Esophagus squamous epithelium (tissue), 5 donors: ENCODE measurements around the gene ATP11A. TPM values are rescaled to one million over a fixed set of nuclear protein-coding genes. Genes with fewer than 3 reads are reported as not detected.

Experiments
- DNase-seq: peaks from one replicate; lab custom pipeline; 2025; lab: John Stamatoyannopoulos, UW
- H3K27ac ChIP-seq, 4 donors: fragments of 200-600 bp; sonication (generic); one replicate each; pipeline ENCODE4 v1.5.1; 2016 to 2019; ENCODE audit warnings: mild to moderate bottlenecking in 1 of 4
- H3K27me3 ChIP-seq, 4 donors: fragments of 200-600 bp; sonication (generic); 1 replicate in 3 of 4; 2 replicates in 1 of 4; pipeline versions ENCODE4 v1.5.1 to v1.6.0; 2017 to 2021; ENCODE audit warnings: antibody characterized with exemption in 1 of 4
- H3K36me3 ChIP-seq, 3 donors: fragments of 200-600 bp; sonication (generic); one replicate each; pipeline ENCODE4 v1.5.1; 2016 to 2019
- H3K4me1 ChIP-seq, 3 donors: fragments of 200-600 bp; sonication (generic); one replicate each; pipeline ENCODE4 v1.5.1; 2017 to 2019
- H3K4me3 ChIP-seq, 4 donors: fragments of 200-600 bp; sonication (generic); 1 replicate in 3 of 4; 2 replicates in 1 of 4; pipeline ENCODE4 v1.5.1; 2016 to 2019; ENCODE audit warnings: mild to moderate bottlenecking in 2 of 4, moderate library complexity in 1 of 4
- H3K9me3 ChIP-seq, 3 donors: fragments of 200-600 bp; sonication (generic); one replicate each; pipeline ENCODE4 v1.5.1; 2016 to 2019
- POLR2A ChIP-seq, 4 donors: fragments of 450-650 bp; IDR thresholded peaks; one replicate each; pipeline ENCODE4 v1.6.1; 2017; ENCODE audit warnings: antibody characterized with exemption in 4 of 4, mild to moderate bottlenecking in 4 of 4, moderate library complexity in 3 of 4
- WGBS, 2 donors: methylation state at CpG; one replicate each; pipeline ENCODE4 v1.1.5; 2018; 5-methylcytosine and 5-hydroxymethylcytosine counted together
- intact Hi-C: fragments of 100-400 bp; cut with DNase I; formaldehyde crosslinking; loops from one replicate; pipeline ENCODE4 v1.15.0; 2022
- total RNA-seq, 4 donors: library from RNA; depleted of rRNA; stranded (reverse); fragments of >200 nt; gene quantifications; one replicate each; pipeline ENCODE4 v1.1.0, GENCODE V29; 2016
- TF ChIP-seq, protein P1 (sequence below), 6 experiments: fragments of 450-650 bp in 4 of 6; fragments of 200-600 bp in 2 of 6; sonication (generic) in 2 of 6; IDR thresholded peaks; one replicate each; pipeline ENCODE4 v1.5.1; 2016 to 2019; ENCODE audit warnings: antibody characterized with exemption in 6 of 6, mild to moderate bottlenecking in 4 of 6, moderate library complexity in 4 of 6
- donor health status: DM: yes; HTN: yes; CAD: no.

ATP11A gene
- total RNA-seq, 4 donors from 2014 or later: 9.6 to 20.0 (median 16.1) TPM

DNA sequence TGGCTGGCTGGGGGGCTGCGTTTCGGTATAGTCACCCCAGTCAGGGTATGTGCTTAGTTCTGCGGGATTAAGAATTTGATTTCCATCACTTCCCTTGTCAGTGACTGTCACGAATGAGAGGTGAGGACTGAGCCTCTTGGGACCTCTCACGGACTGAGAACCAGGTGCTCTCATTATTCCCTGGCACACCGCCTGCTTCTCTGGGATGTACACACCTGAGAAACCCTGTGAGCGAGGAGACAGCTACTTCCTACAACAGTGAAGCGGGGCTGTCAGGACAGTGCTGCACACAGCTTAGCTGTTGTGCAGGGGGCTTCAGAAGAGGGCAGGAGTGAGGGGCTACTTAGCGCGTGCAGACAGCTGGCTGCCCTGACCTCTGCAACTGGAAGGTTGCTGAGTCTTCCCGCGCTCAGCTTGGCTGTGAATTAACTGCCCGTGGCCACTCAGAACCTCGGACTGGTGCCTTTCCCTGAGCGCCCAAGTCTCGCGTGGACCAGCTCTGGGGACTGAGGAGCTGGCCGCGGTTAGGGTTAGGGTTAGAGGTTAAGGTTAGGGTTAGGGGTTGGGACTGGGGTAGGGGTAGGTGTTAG, 213.9 kb downstream of the ATP11A start:
- intact Hi-C loops: no loop called here
- Histone ChIP-seq H3K4me3 (no peak overlapping the region), H3K27ac (no peak overlapping the region), H3K36me3 (no peaks in the 10 kb centered on the region), H3K9me3 (peaks cover 0 to 6% (median 0%) of the 10 kb centered on the region in 3 donors), H3K4me1 (peaks cover 0 to 5% (median 0%) of the 10 kb centered on the region in 3 donors), H3K27me3 (peaks cover 0 to 45% (median 0%) of the 10 kb centered on the region in 4 donors)
- 94 to 96% methylated on average over 5 to 9 of the region's 19 CpGs for WGBS, 2 donors
- TF ChIP-seq POLR2A (IDR thresholded peaks at IDR 0.05): no peak
- TF ChIP-seq, protein P1, sequence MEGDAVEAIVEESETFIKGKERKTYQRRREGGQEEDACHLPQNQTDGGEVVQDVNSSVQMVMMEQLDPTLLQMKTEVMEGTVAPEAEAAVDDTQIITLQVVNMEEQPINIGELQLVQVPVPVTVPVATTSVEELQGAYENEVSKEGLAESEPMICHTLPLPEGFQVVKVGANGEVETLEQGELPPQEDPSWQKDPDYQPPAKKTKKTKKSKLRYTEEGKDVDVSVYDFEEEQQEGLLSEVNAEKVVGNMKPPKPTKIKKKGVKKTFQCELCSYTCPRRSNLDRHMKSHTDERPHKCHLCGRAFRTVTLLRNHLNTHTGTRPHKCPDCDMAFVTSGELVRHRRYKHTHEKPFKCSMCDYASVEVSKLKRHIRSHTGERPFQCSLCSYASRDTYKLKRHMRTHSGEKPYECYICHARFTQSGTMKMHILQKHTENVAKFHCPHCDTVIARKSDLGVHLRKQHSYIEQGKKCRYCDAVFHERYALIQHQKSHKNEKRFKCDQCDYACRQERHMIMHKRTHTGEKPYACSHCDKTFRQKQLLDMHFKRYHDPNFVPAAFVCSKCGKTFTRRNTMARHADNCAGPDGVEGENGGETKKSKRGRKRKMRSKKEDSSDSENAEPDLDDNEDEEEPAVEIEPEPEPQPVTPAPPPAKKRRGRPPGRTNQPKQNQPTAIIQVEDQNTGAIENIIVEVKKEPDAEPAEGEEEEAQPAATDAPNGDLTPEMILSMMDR (IDR thresholded peaks at IDR 0.05): no peak
- DNase-seq: no peak

DNA sequence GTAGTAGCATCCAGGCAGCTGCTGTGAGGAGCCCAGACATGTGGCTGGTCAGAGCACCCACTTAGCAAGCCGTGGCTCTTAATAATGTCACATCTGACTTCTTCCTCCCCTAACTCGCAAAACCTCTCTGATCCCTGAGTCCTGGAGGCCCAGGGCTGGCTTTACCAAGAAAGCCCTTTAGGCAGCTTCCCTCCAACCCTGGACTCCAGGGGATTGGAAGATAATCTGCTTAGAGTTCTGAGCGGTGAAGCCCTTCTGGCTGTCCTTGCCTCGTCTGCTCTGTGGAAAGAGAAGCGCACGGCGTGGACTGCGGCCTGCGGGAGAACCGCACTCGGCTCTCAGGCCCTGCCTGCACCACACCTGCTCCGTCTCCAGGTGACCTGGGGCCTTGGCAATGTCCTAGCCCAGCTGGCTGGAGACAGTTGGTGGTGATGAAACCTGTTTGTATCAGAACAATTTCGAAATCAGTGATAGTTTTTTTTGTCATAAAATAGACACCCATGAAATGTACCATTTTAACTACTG, 214.7 kb downstream of the ATP11A start:
- H3K4me3 ChIP-seq: no peak overlapping the region
- peaks cover 0 to 45% (median 0%) of the 10 kb centered on the region in 4 donors for H3K27me3 ChIP-seq
- no peak overlapping the region for H3K27ac ChIP-seq
- peaks cover 0 to 6% (median 0%) of the 10 kb centered on the region in 3 donors for H3K9me3 ChIP-seq
- peaks cover 0 to 5% (median 0%) of the 10 kb centered on the region in 3 donors for H3K4me1 ChIP-seq
- 78 to 91% methylated on average over 7 to 12 of the region's 13 CpGs for WGBS, 2 donors
- TF ChIP-seq, protein P1 (IDR thresholded peaks at IDR 0.05): no peak
- TF ChIP-seq POLR2A (IDR thresholded peaks at IDR 0.05): no peak
- H3K36me3 ChIP-seq: no peaks in the 10 kb centered on the region
- DNase-seq: no peak
- intact Hi-C loops: no loop called here

DNA sequence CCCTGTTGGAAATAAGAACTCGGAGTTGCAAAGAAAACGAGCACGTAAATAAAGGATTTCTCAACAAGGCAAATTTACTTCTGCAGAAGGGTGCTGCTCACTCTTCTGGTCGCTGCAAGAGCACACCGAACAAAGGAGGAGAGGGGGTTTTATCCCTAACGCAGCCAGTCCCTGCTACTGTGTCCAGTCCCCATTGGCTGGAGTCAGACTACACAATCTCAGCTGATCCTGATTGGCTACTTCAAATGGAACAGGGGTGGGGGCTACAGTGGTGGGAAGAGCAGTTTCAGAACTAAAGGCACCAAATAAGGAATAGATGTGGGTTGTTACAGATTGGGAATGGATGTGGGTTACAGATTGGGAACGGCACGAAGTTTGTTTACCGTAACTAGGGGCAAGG, 215.2 kb downstream of the ATP11A start:
- Histone ChIP-seq H3K27ac (peak overlapping the region in 1 of 4 donors; percentile 17), H3K36me3 (no peaks in the 10 kb centered on the region), H3K4me3 (no peak overlapping the region), H3K4me1 (peaks cover 0 to 5% (median 0%) of the 10 kb centered on the region in 3 donors), H3K9me3 (peaks cover 0 to 6% (median 0%) of the 10 kb centered on the region in 3 donors), H3K27me3 (peaks cover 0 to 43% (median 0%) of the 10 kb centered on the region in 4 donors)
- TF ChIP-seq, protein P1 (IDR thresholded peaks at IDR 0.05): no peak
- no peak for TF ChIP-seq POLR2A (IDR thresholded peaks at IDR 0.05)
- 88 to 94% methylated on average over 6 to 9 of the region's 9 CpGs for WGBS, 2 donors
- intact Hi-C loops: no loop called here
- no peak for DNase-seq

DNA sequence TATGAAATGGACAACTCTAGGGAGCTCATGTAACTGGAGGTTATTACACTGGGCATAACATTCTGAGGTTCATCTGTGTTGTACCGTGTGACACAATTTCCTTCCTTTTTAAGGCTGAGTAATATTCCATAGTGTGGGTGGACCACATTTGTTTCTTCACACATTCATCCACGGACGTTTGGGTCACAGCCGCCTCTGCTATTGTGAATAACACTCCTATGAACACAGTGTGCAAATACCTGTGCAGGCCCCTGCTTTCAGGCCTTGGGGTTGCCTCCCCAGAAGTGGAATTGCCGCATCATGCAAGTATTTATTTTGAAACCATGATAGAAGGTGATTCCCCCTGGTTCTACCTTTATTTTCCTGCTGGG, 215.8 kb downstream of the ATP11A start:
- WGBS, 2 donors: 68 to 85% methylated on average over 5 of the region's 5 CpGs
- H3K27ac ChIP-seq: peak overlapping the region in 1 of 4 donors; percentile 17
- intact Hi-C loops: no loop called here
- TF ChIP-seq, protein P1 (IDR thresholded peaks at IDR 0.05): no peak
- TF ChIP-seq POLR2A (IDR thresholded peaks at IDR 0.05): no peak
- no peaks in the 10 kb centered on the region for H3K36me3 ChIP-seq
- DNase-seq: no peak
- H3K4me1 ChIP-seq: peaks cover 0 to 5% (median 0%) of the 10 kb centered on the region in 3 donors
- peaks cover 0 to 6% (median 0%) of the 10 kb centered on the region in 3 donors for H3K9me3 ChIP-seq
- H3K4me3 ChIP-seq: no peak overlapping the region
- peaks cover 0 to 44% (median 0%) of the 10 kb centered on the region in 4 donors for H3K27me3 ChIP-seq

DNA sequence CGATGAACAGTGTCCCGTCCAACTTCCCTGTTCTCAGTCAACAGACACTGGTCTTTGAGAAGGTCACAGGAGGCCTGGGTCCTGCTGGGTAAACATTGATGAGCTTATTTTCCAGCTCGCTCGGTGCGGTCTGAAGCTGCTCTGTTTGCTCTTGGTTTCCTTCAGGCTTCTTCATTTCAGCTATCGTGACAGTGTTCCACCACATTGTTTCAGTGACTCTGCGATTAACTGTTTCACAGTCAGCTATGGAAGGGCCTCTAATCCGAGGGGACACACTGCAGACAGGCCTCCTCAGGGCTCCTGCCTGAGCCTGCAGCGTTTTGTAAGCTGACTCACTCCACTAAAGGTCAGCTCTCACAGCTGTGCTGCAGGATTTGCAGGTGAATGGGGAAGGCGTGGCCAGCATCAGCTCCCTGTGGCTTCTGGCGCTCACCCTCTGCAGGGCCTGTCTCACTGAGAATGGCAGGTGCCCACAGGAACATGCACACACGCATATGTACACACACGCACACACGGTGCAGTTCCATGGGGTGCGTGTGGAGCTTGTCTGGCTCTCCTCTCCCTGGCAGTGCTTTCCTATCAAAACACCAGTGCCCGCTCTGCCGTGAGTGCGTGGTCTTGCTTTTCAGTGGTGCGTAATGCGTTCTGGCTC, 216.3 kb downstream of the ATP11A start:
- peaks cover 0 to 46% (median 0%) of the 10 kb centered on the region in 4 donors for H3K27me3 ChIP-seq
- H3K36me3 ChIP-seq: no peaks in the 10 kb centered on the region
- intact Hi-C loops: no loop called here
- no peak for TF ChIP-seq POLR2A (IDR thresholded peaks at IDR 0.05)
- TF ChIP-seq, protein P1 (IDR thresholded peaks at IDR 0.05): no peak
- peaks cover 0 to 6% (median 0%) of the 10 kb centered on the region in 3 donors for H3K9me3 ChIP-seq
- no peak overlapping the region for H3K4me3 ChIP-seq
- H3K27ac ChIP-seq: no peak overlapping the region
- DNase-seq: no peak
- 54 to 77% methylated on average over 13 to 15 of the region's 20 CpGs for WGBS, 2 donors
- peaks cover 0 to 5% (median 0%) of the 10 kb centered on the region in 3 donors for H3K4me1 ChIP-seq
